GM19025 (cell line): ENCODE measurements around the gene RAPGEF6.
A peak's percentile ranks its signal among the peaks of the same experiment; 100 is the strongest.
"Not testable (repeated sequence)": the region's sequence is repeated elsewhere in the genome, so short reads cannot be mapped to it uniquely, and the experiment has no call there.

Experiments
- ATAC-seq: cut with Tn5 transposase; IDR thresholded peaks from one replicate; pipeline ENCODE4 v1.9.1; 2021; ENCODE audit warnings: mild to moderate bottlenecking, low read depth, moderate library complexity; ENCODE audit not compliant: unreplicated experiment

Gene RAPGEF6

GRCh38 chr5:131396015-131396414, 239.0 kb downstream of the RAPGEF6 start:
- ATAC-seq: peak; percentile 75

- peak; percentile 71 for ATAC-seq
Observed at GRCh38 chr5:131394128-131394527, 240.9 kb downstream of the RAPGEF6 start.

GRCh38 chr5:131393498-131393968, 241.5 kb downstream of the RAPGEF6 start:
- no peak for ATAC-seq

GRCh38 chr5:131392466-131393095, 242.4 kb downstream of the RAPGEF6 start:
- no peak for ATAC-seq

GRCh38 chr5:131389869-131390265, 245.2 kb downstream of the RAPGEF6 start:
- ATAC-seq: no peak

- no peak for ATAC-seq
Observed at GRCh38 chr5:131389096-131389868, 245.7 kb downstream of the RAPGEF6 start.

GRCh38 chr5:131387255-131387654, 247.8 kb downstream of the RAPGEF6 start:
- no peak for ATAC-seq

GRCh38 chr5:131386779-131387178, 248.2 kb downstream of the RAPGEF6 start:
- ATAC-seq: no peak

GRCh38 chr5:131386124-131386523, 248.9 kb downstream of the RAPGEF6 start:
- ATAC-seq: no peak

- no peak for ATAC-seq
Observed at GRCh38 chr5:131384616-131385214, 250.3 kb downstream of the RAPGEF6 start.

GRCh38 chr5:131384173-131384572, 250.9 kb downstream of the RAPGEF6 start:
- ATAC-seq: no peak

- peak; percentile 56 for ATAC-seq
Observed at GRCh38 chr5:131382407-131383395, 252.3 kb downstream of the RAPGEF6 start.

- peak; percentile 43 for ATAC-seq
Observed at GRCh38 chr5:131381777-131382176, 253.3 kb downstream of the RAPGEF6 start.

- ATAC-seq: no peak
Observed at GRCh38 chr5:131381021-131381420, 254.0 kb downstream of the RAPGEF6 start.

- ATAC-seq: not testable (repeated sequence)
Observed at GRCh38 chr5:131380238-131380637, 254.8 kb downstream of the RAPGEF6 start.

- ATAC-seq: peak; percentile 33
Observed at GRCh38 chr5:131379723-131380122, 255.3 kb downstream of the RAPGEF6 start.

GRCh38 chr5:131378721-131379541, 256.1 kb downstream of the RAPGEF6 start:
- ATAC-seq: peak; percentile 16

- ATAC-seq: no peak
Observed at GRCh38 chr5:131377785-131378325, 257.2 kb downstream of the RAPGEF6 start.

GRCh38 chr5:131377346-131377745, 257.7 kb downstream of the RAPGEF6 start:
- no peak for ATAC-seq
